HG02970 (cell line): ENCODE data around the gene C6orf47.

Experiments
- ATAC-seq: cut with Tn5 transposase; IDR thresholded peaks from one replicate; pipeline ENCODE4 v1.9.1; 2021; ENCODE audit warnings: mild to moderate bottlenecking, moderate library complexity, moderate number of reproducible peaks; ENCODE audit not compliant: unreplicated experiment, low FRiP score

Gene C6orf47

DNA sequence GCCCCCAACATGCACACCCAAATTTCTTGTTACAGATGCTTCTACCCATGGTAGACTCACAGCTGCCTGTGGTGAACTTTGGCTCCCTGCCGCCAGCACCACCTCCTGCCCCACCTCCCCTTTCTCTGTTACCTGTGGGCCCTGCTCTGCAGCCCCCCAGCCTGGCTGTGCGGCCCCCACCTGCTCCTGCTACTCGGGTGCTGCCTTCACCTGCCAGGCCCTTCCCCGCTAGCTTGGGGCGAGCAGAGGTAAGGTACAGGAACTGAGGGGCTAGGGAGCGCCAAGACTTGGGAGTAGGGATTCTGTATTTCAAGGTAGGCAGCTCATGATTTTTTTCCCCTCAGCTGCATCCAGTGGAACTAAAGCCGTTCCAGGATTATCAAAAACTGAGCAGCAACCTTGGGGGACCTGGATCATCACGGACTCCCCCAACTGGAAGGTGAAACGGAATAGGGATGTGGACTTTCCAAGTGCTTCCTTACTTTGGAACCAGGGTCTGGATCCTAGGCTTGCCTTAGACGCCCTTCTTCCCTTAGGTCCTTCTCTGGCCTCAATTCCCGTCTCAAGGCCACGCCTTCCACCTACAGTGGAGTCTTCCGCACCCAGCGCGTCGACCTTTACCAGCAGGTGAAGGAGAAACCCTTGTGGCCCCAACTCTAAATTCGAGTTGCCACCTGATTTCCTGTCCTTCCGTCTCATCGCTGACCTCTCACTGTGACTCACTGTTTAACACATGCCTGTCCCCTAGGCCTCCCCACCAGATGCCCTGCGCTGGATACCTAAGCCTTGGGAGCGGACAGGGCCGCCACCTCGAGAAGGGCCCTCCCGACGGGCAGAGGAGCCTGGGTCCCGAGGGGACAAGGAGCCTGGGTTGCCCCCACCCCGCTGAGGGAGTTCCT, 23.6 kb downstream of the C6orf47 start:
- ATAC-seq: no peak

DNA sequence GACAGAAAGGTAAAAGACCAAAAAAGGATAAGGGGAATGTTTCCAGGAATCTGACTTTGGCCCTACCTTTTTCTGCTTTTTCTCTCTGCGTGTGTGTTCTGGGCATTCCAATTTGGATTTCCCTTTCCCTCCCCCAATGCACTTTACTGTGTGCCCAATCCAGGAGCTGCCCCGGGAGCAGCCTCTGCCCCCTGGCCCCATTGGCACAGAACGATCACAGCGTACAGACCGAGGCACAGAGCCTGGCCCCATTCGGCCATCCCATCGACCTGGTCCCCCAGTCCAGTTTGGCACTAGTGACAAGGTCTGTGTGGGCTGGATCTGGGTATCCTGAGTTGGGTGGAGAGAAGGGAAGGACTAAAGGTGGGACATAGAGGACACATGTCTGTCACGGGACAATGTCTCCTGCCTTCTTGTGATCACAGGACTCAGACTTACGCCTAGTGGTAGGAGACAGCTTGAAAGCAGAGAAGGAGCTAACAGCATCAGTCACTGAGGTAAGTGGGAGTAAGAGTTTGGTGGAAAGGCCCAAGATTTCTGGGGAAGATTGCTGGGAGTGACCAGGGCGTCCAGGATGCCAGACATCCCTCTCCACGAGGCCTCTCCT, 25.5 kb downstream of the C6orf47 start:
- no peak for ATAC-seq

DNA sequence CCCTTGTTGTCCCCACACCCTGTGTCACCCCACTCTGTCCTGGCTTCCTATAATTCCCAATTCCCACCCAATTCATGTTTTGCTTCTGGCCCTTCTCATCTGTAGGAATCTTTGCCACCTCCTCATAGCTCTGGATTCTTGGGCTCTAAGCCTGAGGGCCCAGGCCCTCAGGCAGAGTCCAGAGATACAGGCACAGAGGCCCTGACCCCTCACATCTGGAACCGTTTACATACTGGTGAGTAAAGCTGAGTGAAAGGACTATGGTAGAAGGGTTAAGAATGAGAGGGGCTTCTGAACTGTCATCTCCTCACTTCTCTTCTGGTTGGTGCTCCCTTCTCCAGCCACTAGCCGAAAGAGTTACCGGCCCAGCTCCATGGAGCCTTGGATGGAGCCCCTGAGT, 26.4 kb downstream of the C6orf47 start:
- ATAC-seq: no peak

DNA sequence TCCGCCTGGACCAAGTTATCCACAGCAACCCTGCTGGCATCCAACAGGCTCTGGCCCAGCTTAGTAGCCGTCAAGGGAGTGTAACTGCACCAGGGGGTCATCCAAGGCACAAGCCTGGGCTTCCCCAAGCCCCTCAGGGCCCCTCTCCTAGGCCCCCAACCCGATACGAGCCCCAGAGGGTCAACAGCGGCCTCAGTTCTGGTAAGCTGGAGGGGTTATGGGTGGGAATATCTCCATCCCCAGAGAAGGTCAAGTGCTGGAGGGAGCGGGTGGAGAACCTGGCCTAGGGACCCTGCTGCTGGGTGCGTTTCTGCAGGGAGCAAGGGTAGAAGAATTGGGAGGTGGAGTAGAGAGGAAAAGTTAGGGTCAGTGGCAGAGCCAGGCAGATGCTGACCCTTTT, 27.1 kb downstream of the C6orf47 start:
- ATAC-seq: no peak

DNA sequence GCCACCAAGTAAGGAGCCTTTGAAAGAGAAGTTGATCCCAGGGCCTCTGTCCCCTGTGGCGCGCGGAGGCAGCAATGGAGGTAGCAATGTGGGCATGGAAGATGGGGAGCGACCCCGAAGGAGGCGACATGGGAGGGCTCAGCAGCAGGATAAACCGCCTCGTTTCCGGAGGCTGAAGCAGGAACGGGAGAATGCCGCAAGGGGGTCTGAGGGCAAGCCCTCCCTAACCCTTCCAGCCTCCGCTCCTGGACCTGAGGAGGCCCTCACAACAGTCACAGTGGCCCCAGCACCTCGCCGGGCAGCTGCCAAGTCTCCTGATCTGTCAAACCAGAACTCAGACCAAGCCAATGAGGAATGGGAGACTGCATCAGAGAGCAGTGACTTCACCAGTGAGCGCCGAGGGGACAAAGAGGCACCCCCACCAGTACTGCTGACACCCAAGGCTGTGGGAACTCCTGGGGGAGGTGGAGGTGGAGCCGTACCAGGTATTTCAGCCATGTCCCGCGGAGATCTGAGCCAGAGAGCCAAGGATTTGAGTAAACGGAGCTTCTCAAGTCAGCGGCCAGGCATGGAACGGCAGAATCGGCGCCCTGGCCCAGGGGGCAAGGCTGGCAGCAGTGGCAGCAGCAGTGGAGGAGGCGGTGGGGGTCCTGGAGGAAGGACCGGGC, 28.2 kb downstream of the C6orf47 start:
- ATAC-seq: no peak

DNA sequence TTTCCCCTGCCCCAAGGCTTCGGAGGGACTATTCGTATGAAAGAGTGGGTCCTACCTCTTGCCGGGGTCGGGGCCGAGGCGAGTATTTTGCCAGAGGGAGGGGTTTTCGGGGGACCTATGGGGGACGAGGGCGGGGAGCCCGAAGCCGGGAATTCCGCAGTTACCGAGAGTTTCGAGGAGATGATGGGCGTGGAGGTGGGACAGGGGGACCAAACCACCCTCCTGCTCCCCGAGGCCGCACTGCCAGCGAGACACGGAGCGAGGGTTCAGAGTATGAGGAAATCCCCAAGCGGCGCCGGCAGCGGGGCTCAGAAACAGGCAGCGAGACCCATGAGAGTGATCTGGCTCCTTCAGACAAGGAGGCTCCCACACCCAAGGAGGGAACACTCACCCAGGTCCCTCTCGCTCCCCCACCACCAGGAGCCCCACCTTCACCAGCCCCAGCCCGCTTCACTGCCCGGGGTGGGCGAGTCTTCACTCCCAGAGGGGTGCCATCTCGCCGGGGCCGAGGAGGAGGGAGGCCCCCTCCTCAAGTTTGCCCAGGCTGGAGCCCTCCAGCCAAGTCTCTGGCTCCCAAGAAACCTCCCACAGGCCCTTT, 28.8 kb downstream of the C6orf47 start:
- no peak for ATAC-seq

DNA sequence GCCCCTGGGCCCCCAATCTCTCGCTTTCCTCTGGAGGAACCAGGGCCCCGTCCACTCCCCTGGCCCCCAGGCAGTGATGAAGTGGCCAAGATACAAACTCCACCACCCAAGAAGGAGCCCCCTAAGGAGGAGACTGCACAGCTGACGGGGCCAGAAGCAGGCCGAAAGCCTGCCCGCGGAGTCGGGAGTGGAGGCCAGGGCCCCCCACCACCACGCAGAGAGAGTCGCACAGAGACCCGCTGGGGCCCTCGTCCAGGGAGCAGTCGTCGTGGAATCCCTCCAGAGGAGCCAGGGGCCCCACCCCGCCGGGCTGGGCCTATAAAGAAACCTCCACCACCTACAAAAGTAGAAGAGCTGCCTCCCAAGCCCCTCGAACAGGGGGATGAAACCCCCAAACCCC, 29.4 kb downstream of the C6orf47 start:
- ATAC-seq: no peak

DNA sequence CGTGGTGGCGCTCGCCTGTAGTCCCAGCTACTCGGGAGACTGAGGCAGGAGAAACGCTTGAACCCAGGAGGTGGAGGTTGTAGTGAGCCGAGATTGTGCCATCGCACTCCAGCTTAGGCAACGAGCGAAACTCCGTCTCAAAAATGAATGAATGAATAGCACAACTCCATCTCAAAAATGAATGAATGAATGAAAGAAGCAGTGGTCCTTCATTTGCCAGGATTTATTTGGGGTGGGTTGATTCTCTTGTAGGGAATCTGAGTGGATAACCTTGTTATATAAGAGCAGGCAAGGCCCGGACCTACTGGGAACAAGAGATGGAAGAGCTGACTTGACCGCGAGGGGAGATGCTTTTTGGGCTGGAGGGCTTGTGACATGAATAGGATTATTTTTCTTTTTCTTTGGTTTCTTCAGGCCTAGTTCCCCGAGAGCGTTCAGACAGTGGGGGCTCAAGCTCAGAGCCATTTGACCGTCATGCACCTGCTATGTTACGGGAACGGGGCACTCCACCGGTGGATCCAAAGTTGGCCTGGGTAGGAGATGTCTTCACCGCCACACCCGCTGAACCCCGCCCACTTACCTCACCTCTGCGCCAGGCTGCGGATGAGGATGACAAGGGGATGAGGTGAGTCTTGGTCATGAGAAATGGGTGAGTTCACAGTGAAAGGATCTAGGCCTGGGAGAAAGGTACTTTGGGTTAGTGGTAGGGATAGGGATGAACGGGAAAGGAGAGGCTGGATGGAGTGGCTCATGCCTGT, 30.2 kb downstream of the C6orf47 start:
- ATAC-seq: no peak

DNA sequence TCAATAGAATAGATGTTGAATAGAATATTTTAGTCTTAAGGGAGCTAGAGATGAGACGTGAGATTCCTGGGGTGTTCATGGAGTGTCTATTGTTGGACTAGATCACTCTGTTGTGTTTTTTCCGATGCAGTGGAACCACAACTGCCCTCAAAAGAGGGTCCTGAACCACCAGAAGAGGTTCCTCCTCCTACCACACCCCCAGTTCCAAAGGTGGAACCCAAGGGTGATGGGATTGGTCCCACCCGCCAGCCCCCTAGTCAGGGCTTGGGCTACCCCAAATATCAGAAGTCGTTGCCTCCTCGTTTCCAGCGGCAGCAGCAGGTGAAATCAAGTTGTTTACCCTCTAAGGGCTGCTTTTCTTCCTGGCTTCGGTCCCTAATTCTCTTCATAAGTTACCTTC, 31.6 kb downstream of the C6orf47 start:
- no peak for ATAC-seq

DNA sequence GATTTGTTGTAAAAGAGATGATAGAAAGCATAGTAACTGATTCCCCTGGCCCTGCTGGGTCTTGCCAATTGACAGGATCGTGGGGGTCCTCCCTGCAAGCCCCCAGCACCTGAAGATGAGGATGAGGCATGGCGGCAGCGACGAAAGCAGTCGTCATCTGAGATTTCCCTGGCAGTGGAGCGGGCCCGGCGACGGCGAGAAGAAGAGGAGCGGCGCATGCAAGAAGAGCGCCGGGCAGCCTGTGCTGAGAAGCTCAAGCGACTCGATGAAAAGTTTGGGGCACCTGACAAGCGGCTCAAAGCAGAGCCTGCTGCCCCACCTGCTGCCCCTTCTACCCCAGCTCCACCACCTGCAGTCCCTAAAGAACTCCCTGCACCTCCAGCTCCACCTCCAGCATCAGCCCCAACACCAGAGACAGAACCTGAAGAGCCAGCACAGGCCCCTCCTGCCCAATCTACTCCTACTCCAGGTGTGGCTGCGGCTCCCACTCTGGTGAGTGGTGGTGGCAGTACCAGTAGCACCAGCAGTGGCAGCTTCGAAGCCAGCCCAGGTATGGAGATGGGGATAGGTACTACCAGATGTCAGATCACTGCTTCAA, 32.8 kb downstream of the C6orf47 start:
- ATAC-seq: no peak

DNA sequence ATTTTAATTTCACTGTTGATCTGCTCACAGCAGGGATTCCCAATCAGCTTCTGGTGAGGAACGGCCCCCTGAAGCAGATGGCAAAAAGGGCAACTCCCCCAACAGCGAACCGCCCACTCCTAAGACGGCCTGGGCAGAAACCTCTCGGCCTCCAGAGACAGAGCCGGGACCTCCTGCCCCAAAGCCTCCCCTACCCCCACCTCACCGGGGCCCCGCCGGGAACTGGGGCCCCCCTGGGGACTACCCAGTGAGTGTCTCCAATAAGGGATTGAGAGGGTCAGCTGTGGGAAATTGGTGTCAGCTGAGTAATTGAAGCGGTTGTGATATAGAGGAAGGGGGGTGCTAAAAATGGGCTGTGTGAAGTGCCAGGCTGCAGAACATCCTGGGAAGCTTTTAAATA, 33.6 kb downstream of the C6orf47 start:
- no peak for ATAC-seq

DNA sequence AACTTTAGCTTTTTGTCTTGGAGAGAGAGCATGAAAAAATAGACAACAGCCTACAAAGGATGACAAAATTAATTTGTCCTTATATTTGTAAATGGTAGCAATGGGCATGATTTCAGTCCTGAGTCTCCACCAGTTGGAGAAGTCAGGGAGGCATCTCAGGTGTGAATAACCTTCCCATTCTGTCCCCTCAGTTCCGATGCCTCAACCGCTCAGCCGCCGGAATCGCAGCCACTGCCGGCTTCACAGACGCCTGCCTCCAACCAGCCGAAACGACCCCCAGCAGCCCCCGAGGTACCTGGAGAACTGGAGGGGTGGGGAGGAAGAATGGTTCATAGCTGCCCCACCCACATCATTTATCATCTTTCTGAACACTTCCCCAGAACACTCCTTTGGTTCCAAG, 36.5 kb downstream of the C6orf47 start:
- no peak for ATAC-seq

DNA sequence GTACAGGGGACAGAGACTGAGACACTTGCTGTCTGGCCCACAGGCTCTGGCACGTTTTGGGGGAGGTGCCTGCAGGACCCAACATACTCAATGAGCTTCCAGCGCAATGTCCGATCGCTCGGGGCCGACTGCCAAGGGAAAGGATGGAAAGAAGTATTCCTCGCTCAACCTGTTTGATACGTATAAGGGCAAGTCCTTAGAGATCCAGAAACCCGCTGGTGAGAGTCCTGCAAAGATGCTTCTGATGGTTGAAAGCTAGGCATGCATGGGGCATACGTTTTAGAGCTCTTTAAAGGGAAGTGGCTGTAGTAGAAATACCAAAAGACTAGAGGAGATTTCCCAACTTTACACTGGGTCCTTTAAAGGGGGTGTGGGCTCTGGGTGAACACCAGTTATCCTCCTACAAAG, 37.9 kb downstream of the C6orf47 start:
- ATAC-seq: no peak

DNA sequence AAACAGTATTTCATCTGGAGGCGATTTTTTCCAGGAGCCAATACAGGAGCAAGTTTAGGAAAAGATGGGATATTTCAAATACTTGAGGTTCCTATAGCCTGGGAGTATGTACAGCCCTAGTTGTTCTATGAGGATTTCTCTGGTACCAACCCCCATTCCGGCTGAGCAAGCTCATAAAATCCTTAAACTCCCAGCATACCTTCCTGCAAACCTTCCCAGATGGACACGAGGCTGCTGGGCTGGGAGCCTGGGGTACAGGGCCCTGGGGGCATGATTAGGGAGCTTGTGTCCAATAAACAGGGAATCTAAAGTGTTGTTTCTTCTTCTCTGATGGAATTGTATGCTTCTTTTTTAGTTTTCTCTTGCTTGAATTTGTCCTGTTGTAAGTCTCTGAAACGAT, 38.6 kb downstream of the C6orf47 start:
- no peak for ATAC-seq

DNA sequence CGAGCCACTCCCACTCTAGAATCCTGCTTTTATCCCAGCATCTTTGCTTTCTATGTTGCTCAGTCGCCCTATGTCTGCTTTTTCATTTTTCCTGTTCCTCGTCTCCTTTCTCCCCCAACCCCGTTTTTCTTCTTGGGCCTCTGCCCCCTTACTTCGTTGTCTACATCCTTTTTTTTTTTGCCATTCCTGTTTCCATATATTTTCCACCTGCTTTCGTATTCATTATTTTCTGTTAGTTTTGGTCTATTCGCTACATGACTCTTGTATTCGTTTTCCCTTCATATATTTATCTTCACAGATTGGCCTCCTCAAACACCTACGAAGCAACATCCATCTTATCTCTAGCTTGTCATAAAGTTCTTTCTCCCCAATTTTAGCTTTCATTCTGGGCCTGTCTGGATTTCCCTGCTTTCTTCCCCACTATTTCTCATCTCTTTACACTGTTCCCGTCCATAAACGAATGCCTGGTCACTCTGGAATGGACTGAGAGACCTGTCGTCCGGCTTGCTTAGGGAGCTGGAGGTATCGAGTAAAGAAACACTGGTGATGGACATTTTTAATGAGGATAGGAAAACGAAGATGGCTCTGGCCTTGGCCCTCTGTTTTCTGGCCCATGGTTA, 39.1 kb downstream of the C6orf47 start:
- ATAC-seq: no peak

DNA sequence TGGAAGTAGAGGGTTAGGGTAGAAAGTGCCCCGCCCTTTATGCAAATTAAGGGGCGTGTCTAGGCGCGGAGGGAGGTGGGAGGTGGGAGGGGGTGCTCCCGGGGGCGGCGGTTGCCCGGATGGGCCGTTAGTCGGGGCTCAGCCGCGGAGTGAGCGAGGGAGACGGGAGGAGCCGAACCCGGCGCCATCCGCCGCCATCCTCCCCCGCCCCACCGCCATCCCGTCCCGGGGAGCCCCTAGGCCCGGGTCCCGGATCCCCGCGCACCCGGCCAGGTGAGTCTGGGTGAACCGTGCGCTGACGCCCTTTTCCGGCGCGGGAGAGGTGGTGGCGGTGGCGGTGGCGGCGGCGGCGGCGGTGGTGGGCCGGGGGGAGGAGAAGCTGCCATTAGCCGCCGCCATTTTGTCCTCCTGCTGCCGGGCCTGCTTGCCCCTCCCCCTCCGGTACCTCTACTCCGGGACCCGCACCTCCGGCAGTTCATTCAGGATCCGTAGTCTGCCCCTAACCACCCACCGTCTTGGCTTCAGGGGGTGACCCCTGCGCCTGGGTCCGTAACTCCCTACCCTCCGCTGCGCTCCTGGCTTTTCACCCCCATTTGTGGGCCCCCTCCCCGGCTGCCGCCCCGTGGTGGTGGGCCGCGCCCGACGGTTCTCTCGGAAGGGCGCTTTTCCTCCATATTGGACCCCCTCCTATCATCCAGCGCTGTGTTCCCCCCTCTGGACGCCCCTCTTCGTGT, 39.8 kb downstream of the C6orf47 start, which contains the start of gene PRRC2A:
Gene PRRC2A, plus strand, starts transcription at position 130 of the 734 bp plus-strand sequence. CDS start 2,075 bp downstream, outside the sequence.
- peak; percentile 67 for ATAC-seq

DNA sequence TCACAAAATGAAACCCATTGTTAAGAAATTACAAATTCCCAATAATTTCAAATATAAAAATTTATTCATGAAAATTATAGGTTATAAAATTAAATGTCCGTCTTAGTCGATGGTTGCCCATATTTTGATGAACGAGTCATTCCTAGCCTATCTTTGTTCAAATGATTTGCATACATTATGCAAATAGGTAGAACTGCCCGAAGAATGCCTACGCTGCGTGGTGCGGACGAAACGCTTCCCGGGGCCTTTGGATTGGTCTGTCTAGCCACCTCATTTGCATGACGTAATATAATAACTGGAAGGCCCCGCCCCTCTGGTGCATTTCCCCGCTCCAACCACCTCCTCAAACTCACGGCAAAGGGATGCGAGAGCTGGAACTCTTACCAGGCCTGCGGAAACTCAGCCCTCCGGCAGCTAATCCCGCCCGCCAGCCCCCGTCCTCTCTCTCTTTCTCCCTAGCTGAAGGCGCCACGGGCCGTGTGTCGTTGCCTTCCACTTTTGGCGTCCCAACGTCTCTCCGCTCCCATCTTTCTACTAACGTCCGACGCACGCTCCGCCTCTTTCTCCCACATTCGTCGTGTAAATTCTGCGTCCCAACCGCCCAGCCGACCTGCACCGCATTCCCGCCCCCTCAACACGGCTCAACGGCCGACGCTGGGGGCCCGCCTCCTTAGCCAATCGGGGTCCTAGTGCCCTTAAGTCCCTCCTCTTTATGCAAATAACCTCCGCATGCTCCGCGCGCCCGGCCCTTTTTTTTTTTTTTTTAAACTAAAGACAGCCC, 40.6 kb downstream of the C6orf47 start:
- ATAC-seq: peak; percentile 85

DNA sequence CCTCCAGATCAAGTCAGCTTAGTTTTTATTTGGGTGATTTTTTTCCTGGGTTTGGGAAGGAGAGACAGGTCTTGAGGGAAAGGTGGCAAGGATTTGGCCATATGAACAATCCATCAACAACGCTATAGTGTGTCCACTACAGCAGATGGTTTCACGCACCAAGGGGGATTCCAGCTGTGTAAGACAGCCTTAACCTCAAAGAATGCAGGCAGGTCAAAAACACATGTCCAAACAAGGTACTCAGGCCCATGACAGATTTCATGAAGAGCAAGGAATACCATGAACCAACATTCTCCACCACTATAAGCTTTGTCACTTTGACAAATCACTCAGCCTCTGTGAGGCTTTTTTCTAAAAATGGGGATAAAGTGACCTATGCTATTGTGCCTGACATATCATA, 43.6 kb downstream of the C6orf47 start:
- no peak for ATAC-seq
